NCI-H146 treated with DMSO at 0.1 percent for 48 hours (cell line): ENCODE results near the gene DDX39A.
"Not testable (repeated sequence)": the region's sequence is repeated elsewhere in the genome, so short reads cannot be mapped to it uniquely, and the experiment has no call there.

Source experiments
- DNase-seq: peaks from one replicate; lab custom pipeline; 2025; ENCODE audit not compliant: unreplicated experiment; lab: John Stamatoyannopoulos, UW

Gene DDX39A

DNA sequence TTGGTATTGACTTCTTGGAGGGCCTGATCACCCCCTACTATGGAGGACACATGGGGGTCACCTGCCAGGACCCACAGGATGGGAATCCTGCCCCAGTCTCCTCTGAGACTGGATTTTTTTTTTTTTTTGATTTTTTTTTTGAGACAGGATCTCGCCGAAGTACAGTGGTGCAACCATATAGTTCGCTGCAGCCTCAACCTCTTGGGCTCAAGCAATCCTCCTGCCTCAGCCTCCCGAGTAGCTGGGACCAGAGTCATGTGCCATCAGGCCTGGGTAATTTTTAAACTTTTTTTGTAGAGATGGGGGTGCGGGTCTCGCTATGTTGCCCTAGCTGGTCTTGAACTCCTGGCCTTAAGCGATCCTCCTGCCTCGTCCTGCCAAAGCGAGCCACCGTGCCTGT is 52.1 kb downstream of the DDX39A start:
- no peak for DNase-seq

DNA sequence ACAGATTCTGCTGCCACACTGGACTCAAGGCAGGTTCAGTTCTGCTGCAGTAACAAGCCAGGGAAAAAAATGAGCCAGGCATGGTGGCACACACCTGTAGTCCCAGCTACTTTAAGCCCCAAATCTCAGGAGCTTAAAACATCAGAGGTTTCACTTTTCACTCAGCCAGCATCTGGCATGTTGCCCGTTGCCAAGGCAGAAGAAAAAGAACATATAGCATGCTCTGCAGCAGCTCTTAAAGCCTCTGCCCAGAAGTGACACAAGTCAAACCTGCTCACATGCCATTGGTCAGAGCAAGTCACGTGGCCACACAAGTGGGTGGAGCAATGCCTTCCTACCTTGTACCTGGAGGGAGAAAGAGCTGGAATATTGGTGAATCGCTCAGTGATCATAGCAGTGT is 52.6 kb downstream of the DDX39A start:
- peak; percentile 31 for DNase-seq

DNA sequence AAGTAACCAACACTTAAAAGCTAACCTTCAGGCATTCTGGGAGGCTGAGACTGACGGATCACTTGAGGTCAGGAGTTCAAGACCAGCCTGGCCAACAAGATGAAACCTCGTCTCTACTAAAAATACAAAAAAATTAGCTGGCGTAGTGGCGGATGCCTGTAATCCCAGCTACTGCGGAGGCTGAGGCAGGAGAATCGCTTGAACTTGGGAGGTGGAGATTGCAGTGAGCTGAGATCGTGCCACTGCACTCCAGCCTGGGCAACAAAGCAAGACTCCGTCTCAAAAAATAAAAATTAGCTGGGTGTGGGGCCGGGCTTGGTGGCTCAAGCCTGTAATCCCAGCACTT is 55.1 kb downstream of the DDX39A start:
- DNase-seq = not testable (repeated sequence)

DNA sequence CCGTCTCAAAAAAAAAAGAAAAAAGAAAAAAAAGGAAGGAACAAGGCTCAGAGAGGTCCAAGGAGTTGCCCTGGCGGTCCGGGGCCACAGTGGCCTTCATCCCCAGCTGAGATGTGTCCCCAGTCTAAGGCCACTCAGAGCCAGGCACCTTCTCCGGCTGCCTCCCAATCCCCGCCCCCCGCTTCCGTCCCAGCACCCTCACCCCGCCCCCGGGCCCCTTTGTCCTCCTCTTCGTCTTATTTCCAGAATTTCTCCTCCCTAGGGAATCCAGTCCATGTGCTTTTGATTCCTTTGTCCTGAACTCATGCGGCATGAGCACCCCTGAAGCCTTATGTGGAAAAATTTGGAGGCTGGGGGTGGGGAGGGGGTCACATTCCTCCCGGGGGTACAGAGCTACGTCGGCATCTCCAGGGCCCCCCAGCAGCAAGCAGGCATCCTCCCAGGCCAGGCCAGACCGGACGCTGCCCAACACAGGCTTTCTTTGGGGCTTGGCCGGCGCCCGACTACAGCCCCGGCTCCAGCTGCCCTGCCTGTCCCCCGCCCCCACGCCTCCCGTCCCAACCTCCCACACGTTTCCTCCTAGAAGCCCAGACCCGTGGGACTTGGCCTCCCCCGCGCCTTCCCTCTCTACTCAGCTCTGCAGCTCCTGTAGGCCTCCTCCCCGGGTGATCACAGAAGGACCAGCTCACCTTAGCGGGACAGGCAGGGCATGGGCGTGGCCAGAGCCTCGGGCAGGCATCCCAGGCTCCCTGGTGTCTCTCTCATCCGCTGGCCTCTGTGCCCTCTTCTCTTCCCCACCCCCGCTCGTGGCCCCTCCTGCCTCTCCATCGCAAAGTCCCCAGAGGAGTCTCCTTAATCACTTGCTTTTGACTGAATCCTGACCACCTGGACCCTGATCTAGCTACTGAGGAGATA is 55.7 kb downstream of the DDX39A start:
- DNase-seq = peak; percentile 70

DNA sequence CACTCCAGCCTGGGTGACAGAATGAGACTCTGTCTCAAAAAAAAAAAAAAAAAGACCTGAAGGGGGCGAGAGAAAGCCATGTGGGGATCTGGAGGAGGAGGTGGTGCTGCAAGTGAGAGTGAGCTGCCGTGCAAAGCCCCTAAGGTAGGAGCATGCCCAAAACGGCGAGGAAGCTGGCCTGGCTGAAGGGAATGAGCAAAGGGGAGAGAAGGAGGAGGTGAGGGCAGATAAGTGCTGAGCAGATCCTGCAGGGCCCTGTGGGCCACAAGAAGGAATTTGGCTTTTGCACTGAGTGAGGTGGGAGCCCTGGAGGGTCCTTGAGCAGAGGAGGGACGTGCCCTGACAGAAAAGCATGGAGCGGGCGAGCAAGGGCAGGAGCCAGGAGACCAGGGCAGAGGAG is 57.3 kb downstream of the DDX39A start:
- DNase-seq = no peak
